GM18520 (cell line): ENCODE data around the gene PAPPA.

ENCODE experiments used
- ATAC-seq: cut with Tn5 transposase; IDR thresholded peaks from one replicate; pipeline ENCODE4 v1.9.1; 2021; ENCODE audit not compliant: unreplicated experiment

PAPPA gene, protein sequence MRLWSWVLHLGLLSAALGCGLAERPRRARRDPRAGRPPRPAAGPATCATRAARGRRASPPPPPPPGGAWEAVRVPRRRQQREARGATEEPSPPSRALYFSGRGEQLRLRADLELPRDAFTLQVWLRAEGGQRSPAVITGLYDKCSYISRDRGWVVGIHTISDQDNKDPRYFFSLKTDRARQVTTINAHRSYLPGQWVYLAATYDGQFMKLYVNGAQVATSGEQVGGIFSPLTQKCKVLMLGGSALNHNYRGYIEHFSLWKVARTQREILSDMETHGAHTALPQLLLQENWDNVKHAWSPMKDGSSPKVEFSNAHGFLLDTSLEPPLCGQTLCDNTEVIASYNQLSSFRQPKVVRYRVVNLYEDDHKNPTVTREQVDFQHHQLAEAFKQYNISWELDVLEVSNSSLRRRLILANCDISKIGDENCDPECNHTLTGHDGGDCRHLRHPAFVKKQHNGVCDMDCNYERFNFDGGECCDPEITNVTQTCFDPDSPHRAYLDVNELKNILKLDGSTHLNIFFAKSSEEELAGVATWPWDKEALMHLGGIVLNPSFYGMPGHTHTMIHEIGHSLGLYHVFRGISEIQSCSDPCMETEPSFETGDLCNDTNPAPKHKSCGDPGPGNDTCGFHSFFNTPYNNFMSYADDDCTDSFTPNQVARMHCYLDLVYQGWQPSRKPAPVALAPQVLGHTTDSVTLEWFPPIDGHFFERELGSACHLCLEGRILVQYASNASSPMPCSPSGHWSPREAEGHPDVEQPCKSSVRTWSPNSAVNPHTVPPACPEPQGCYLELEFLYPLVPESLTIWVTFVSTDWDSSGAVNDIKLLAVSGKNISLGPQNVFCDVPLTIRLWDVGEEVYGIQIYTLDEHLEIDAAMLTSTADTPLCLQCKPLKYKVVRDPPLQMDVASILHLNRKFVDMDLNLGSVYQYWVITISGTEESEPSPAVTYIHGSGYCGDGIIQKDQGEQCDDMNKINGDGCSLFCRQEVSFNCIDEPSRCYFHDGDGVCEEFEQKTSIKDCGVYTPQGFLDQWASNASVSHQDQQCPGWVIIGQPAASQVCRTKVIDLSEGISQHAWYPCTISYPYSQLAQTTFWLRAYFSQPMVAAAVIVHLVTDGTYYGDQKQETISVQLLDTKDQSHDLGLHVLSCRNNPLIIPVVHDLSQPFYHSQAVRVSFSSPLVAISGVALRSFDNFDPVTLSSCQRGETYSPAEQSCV (N-terminal part only)

DNA sequence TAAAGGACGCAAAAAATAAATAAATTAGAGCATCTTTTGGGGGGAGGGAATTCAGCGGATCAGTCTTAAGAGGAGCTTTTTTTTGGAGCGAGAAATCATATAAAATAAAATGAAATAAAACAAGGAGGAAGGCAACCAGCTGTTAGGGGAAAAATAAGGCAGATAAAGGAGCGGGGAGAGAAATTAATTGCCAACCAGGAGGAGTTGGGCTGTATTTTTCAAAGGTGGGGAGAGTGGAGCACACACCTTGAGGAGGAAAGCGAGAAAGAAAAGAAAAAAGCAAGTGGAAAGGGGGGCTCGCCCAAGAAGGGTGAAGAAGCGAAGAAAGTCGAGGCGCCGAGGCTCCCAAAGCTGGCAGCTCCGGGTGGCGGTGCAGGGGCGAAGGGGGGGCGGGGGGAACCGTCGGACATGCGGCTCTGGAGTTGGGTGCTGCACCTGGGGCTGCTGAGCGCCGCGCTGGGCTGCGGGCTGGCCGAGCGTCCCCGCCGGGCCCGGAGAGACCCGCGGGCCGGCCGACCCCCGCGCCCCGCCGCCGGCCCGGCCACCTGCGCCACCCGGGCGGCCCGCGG, at the start of gene PAPPA:
TSS of gene PAPPA (plus strand) at position 27 of the 569 bp plus-strand sequence. CDS start at position 409, 382 bp downstream.
- ATAC-seq, result no peak

DNA sequence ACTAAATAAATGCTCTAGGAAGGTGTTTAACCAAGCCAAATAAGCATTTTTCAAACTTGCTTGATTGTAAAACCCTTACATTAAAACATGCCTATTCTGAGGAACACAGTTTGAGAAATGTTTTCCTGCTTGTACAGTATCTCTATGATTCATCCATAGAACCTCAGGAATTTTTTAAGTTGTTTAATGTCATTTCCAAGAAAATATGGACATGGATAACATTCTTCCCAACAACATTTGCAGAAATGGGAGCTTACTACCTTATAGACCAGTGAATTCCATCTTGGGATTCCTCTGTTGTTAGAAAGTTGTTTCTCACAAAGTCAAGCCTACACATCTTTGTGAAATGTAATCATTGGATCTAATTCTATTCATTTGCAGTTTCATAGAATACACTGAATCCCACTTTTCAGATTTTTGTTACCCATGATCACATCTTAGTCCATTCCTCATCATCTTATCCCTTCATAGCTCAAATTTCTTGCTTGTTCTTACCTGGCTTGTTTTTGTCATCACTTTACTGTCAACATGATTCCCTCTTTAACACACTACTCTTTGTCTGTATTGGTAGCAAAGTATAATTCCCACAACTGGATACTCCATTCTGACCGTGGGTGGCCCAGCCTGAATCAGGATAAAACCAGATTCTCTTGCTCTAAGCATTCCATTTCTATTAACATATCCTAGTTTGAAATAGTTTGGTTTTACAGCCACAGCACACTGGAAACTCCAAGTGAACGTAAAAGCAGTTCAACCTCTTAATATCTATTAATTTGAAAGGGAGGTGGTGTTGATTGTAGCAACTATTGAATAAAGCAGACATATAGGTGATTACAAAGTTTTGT, 49.4 kb upstream of the PAPPA start:
- no peak for ATAC-seq

DNA sequence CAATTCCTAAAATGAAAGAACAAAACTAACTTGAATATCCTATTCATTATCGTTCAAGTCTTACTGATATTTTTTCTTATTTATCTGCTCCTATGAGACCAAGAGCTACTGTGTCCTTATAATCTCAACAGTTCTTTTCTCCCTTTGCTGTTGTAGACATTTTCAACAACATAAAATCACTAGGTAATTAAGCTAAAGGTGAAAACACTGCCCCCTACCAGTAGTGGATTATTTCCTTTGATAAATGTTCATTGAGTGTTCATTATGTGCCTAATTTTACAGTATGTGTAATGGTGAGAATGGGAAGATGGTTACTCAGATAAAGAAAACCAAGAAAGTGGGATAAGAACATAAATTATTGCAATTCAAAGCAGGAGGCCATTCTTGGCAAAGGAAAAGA, 41.4 kb upstream of the PAPPA start:
- ATAC-seq, result no peak

DNA sequence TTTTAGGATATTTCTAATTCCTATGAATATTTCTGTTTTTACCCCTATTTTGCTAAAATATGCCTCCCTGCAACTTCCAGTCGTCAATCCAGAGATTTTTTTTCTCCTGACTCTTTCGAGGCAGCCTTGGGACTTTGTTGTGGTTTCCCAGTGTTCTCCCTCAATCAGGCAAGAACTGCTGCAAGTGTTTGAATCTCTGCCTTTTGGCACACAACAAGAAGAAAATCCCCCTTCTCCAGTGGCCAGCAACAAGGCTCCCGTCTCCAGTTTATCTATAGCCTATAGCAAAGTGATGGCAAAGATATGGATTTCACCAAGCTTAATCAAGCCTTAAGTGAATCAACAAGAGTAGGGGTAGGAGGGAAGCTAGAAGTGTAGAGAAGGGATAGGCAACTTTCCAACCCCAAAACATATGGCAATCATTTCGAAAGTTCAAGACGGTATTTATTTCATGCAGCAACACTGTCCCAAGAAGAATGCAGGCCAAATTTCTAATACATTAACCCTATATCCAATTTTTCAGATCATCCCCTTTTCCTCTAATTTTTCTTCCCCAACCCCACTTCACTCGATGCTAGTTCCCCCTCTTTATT, 37.7 kb upstream of the PAPPA start:
- no peak for ATAC-seq

DNA sequence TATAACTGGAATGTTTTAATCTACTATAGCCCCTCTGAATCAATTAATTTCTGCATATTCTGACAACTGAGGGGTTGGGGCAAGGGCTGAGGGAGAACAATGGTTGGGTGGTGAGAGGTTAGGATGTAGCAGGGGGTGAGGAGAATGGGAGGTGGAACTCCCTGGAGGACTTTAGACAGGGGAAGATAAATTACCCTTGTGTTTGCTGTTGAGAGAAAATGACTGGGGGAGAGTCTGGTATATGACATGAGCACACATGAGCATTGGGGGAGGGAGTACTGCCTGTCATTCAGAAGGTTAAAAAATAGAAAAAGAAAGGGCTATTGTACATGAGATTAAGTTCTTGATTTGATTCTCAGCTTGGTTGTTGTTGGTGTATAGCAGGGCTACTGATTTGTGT, 37.2 kb upstream of the PAPPA start:
- ATAC-seq, result no peak

DNA sequence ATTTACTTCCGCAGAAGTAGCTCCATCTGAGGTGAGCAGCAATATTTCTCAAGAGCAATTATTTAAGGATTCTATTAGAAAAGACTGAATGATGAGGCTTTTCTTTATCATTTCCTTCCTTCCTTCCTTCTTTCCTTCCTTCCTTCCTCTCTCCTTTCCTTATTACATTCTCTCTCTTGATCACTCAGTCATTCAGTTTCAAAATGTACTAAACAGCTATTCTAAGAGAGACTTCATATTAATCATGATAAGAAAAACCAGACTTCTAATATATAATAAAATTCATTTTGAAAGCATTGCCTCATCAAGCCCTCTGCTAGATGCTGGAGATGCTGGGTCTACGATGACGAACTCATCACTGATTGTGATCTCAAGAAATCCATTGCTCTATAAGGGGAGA, 30.4 kb upstream of the PAPPA start:
- ATAC-seq, result no peak

DNA sequence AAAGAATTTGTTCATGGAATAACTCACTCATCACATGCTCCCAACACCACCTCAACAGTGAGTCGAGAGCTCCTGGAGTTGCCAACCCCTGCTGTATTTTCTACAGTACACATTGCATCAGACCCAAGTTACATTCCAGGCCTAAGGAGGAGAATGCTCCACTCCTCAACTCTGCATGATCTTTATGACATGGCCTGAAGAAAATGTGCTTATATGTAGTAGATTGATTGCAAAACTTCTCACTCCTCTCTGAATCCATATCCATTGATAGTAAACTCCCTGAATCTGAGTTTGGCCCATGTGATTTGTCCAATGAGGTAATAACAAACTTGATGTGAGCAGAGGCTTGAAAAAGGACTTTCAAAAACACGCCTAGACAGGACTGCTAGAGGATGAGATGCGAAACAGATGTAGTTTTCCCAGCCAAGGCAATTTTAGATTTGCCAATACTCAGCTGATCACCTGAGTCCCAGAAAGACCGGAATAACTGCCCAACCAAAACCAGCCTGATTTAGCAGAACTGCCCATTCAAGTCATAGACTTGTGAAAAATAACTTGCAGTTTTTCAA, 29.0 kb upstream of the PAPPA start:
- no peak for ATAC-seq

DNA sequence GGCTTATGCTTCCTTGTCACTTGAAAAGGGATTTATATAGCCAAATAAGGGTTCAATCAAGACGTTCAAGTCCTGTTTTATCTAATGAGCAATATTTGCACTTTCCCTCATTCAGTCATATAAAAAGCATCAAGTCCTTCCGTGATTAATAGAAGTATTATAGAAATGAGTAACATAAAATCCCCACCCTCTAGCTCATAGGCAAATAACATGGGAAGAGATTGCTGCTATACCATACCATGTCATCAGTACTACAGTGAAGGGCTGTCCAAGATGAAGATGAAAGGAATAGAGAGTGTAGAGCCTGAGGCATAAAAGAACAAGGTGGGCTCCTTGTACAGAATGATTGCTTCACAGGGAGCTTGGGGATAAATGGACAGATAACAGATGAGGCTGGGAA, 20.4 kb upstream of the PAPPA start:
- peak; percentile 49 for ATAC-seq

DNA sequence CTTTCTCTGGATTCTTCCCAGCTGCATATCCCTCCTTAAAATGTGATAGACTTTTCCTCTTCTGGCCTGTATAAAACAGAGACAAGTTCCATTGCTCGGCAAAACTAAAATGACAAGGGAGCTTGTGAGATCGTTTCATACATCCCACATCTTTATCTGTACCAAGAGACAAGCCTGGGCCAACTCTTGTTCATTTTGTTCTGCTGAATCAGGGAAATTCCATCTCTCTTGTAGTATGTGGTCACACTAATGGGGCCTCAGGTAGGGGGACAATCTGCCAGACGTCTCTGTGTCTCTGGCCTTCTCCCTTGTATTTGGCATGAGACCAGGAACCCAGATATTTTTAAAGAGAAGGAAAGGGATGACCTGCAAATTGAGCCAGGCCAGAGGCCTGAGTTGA, 18.6 kb upstream of the PAPPA start:
- no peak for ATAC-seq

DNA sequence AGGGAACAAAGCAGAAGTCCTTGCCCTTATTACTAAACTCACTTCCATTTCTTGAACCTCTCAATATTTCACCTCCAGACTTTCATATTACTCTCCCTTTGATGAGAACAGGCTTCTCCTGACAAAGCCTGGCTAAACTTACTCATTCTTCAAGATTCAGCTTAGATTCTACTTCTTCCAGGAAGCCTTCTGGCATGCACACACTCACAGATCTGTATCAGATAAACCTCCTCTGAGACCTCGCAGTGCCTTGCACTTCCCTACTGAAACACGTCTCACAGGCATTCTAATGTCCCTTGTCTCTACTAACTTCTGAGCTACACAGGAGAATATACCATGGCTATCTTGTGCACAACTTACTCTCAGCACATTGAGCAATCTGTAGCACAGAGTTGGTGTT, 16.6 kb upstream of the PAPPA start:
- ATAC-seq, result no peak

DNA sequence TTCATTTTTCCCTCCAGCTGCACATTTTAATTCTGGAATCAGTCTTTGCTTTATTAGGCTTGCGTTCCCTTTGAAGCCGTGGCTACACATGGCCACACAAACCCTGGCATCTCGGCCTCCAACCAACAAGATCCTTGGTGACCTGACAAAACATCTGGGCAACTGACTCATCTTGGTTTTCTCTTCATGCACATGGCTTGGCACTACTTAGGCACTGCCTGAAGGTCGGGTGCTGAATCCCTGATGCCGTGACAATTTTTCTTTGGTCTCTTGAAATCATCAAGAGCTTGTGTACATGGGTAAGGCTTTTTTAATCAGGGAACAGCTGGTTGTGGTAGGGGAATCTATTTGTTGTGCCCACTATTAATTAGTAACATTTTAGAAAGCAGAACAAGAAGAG, 16.0 kb upstream of the PAPPA start:
- no peak for ATAC-seq

DNA sequence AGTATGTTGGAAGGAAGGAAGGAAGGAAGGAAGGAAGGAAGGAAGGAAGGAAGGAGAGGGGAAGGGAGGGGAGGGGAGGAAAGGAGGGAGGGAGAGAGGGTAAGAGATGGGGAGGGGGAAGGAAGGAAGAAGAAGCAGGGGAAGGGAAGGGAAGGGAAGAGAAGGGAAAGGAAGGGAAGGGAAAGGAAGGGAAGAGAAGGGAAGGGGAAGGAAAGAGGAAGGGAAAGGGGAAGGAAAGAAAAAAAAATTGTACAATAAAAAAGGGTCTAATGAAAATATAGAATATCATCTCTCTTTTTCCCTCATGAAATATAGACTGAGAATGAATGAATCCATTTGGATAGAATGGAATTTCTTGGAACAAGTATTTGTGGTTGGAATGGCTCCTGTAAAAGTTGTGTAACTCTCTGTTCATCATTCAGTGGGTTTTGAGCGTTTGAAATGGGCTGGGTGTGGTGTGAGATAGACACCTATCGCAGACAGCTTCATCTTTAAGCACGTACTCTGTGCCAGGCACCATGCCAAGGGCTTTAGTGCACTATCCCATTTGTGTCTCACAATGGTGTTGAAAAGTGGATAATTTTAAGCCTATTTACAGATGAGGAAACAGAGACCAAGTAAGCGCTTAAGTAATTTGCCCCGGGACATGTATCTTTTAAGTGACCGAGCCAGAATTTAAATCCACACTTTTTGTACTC, 11.6 kb upstream of the PAPPA start:
- ATAC-seq, result no peak

DNA sequence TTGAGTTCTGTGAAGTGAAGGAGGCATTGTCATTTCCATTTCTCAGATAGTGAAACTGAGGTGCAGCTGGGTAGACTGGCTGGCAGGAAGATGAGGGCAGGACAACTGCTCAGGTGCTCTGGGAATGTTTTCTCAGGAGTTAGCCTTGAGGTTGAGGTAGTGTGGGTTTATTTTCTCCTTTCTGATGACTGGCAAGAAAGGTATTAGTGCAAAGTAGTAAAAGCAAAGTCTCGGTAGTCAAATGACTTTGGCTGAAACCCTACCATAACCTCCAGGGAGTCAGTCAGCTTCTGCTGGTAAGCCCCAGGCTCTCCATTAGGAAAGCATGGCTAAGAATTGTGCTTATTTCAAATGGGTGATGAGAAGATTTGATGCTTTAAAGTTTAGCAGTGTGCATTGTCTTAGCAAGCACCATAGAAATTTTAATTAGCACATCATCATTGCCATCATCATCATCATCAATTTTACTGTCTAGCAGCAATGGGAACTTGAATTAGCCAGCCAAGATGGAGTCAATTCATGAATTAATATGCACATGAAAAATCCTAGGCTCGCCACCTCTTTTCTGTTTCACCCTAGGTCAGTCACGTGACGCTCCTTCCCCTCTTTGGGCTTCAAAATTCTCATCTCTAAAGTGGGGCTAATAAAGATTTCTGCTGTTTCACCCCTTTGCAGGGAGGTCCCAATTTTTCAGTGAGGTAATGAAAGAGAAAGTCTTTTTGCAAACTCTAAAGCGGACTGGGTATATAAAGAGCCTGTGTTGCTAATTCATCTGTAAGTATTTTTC, 10.7 kb upstream of the PAPPA start:
- ATAC-seq, result no peak

DNA sequence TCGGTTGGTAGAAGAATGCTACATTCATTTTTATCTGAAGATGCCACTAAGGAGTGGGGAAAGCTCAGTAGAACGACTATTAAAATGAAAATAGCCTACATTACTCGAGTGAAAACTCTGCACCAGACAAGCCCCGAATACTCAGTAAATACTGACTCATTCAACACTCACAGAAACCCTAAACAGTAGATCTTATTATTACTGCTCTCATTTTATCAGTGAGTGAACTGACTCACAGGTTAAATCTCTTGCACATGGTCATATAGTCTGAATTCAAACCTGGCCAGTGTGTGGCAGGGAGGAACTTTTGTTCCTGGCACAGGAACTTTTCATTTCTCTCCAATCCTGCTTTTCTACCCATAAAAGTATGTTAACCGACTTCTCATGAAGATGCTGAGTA, 9.6 kb upstream of the PAPPA start:
- ATAC-seq, result no peak

DNA sequence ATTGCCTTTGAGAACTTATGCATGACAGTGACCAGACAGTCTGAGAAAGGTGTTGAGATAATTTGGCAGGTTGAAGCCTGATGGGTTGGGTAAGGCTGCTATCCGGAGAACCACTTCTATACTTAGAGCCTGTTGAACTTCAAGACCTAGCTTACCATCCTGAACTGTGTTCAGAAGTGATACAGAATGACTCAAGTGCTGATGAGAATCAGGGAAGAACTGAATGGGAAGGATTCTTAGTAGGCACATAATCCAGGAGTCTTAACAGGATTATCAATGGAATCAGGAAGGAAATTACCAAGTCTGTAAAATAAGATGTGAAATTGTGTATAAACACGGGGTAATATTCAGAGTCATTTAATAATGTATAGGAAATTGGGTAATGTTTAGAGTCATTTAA, 9.0 kb upstream of the PAPPA start:
- ATAC-seq, result no peak

DNA sequence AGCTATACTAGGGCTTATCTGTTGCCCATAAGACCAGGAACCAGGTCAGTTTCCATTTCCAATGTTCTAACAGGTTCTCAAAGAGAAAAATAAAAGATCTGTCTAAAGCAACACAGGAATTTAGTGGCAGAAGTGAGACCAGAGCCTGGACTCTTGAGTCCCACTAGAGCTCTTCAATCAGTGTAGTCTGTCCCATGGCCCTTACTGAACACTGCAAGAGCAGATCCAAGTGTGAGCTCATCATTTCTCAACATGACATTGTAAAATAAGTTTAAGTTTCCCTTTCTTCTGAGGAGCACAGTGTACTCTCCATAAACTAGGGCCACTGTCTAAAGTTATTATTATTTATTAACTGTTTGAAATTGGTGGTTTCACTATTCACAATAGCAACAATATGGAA, 8.6 kb upstream of the PAPPA start:
- ATAC-seq, result no peak

DNA sequence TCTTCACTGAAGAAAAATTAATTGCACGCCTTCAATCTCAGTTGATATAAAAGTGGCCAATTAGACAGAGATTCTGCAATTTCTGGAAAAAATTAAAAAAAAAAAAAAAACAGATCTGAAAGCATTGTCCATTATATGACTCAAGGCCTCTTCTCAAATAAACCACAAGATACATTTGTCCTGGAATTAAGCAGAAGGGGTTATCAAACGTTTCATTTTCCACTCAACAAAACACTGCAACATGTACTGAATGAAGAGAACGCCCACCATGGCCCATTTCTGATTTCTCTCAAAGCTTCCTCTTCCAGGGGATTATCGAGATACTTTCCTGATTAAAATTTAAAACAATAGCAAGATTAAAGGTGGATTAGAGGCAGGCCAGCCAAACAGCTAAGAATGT, 5.8 kb upstream of the PAPPA start:
- ATAC-seq, result no peak

DNA sequence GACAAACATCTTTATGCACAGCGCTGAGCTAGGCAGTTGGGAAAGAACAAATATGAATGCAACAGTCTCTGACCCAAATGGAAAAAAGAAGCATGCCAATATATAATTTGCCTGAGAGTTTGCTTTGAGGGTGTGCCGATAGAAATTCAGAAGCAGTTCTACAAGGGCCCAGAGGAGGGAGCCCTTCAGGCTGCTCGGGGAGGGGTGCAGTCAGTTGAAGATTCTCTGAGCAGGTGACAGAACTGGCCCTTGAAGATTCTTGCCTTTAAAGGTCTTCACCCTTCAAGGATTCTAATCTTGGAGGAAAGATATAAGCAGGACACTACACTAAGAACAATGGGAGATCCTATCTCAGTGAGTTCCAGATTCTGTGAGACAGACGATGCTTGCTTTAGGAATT, 3.7 kb upstream of the PAPPA start:
- ATAC-seq, result no peak
